Measurements from ENCODE around the gene ZNF778. TPM values are rescaled to one million over a fixed set of nuclear protein-coding genes. Genes with fewer than 3 reads are reported as not detected.

Gene ZNF778
- total RNA-seq, 4 donors from 2014 or later: 7.4 to 30.2 (median 15.9) TPM

DNA sequence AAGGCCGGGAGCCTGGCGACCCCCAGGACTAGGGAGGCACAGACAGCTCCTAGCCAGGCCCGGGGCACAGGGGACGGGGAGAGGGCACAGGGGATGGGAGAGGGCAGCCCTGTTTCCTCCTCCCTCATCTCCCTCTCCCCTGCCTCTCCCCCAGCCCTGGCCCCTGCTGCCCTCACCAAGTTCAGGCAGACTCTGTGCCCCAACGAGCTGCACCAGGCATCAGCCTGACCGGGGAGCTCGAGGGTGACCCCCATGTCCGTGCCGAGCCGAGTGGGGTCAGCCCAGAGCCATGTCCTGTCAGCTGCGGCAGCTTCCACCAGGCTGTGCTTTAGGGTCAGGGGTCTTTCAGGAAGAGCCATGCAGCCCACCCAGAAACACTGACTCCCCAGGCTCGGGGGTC lies 40.0 kb upstream of the ZNF778 start:
- TF ChIP-seq, protein P1, sequence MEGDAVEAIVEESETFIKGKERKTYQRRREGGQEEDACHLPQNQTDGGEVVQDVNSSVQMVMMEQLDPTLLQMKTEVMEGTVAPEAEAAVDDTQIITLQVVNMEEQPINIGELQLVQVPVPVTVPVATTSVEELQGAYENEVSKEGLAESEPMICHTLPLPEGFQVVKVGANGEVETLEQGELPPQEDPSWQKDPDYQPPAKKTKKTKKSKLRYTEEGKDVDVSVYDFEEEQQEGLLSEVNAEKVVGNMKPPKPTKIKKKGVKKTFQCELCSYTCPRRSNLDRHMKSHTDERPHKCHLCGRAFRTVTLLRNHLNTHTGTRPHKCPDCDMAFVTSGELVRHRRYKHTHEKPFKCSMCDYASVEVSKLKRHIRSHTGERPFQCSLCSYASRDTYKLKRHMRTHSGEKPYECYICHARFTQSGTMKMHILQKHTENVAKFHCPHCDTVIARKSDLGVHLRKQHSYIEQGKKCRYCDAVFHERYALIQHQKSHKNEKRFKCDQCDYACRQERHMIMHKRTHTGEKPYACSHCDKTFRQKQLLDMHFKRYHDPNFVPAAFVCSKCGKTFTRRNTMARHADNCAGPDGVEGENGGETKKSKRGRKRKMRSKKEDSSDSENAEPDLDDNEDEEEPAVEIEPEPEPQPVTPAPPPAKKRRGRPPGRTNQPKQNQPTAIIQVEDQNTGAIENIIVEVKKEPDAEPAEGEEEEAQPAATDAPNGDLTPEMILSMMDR (IDR thresholded peaks at IDR 0.05): no peak
- TF ChIP-seq POLR2A (IDR thresholded peaks at IDR 0.05): no peak
- Histone ChIP-seq H3K4me1 (no peaks in the 10 kb centered on the region), H3K9me3 (no peaks in the 10 kb centered on the region), H3K27me3 (no peaks in the 10 kb centered on the region), H3K4me3 (no peak overlapping the region), H3K27ac (no peak overlapping the region), H3K36me3 (no peaks in the 10 kb centered on the region)
- intact Hi-C loops (cut with DNase I; ENCODE audit: low total_unique reads): no loop called here
- DNase-seq: no peak

DNA sequence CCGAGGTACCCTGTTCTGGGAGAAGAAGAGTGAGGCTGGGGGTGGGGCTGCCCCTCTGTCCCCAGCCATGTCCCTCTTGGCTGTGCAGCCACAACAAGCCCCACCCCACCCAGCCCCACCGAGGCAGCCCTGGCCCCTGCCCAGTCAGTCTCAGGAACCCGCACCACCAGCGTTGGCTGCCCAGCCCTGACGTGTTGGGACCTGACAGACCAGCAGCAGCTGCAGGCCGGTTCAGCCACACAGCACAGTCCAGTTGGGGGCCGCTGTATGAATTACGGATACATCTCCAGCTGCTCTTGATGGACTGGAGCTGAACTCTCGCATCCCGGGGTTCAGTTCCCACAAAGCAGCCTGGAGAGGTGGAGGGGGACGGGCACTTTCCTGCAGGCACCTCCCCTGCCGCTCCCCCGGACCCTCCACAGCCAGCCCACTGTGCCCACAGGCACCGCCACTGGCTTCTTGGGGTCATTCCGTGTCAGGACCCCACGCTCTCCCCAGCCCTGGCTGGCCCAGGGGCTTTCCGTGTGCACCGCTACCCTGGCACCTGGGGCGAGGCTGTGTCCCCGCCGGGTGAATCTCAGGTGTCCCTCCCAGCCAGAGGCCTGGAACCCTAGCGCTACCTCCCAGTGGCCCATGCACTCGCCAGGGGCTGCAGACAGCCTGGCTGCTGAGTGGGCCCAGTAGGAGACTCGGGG lies 38.9 kb upstream of the ZNF778 start:
- intact Hi-C loops (cut with DNase I; ENCODE audit: low total_unique reads): no loop called here
- no peak for DNase-seq
- Histone ChIP-seq H3K4me3 (no peak overlapping the region), H3K27ac (no peak overlapping the region), H3K27me3 (no peaks in the 10 kb centered on the region), H3K4me1 (no peaks in the 10 kb centered on the region), H3K9me3 (no peaks in the 10 kb centered on the region), H3K36me3 (no peaks in the 10 kb centered on the region)
- no peak for TF ChIP-seq POLR2A (IDR thresholded peaks at IDR 0.05)
- TF ChIP-seq, protein P1 (IDR thresholded peaks at IDR 0.05): no peak

DNA sequence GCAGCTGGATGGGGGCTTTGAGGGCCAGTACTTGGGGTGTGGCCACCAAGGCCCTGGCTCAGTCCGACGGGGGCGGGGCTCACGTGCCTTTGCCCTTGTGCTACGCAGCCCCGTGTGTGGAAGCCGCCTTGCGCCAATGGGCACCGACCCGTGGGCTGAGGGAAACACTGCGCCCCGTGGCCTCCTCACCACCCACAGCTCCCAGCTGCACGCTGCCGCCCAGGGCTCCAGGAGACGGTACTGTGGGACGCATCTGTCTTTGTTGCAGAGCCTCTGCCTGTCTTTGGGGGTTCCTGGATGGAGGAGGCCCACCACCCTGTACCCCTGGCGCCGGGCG lies 38.4 kb upstream of the ZNF778 start:
- H3K27me3 ChIP-seq: no peaks in the 10 kb centered on the region
- H3K4me3 ChIP-seq: no peak overlapping the region
- H3K4me1 ChIP-seq: no peaks in the 10 kb centered on the region
- no peak for TF ChIP-seq POLR2A (IDR thresholded peaks at IDR 0.05)
- TF ChIP-seq, protein P1 (IDR thresholded peaks at IDR 0.05): no peak
- no peaks in the 10 kb centered on the region for H3K9me3 ChIP-seq
- no peaks in the 10 kb centered on the region for H3K36me3 ChIP-seq
- no peak overlapping the region for H3K27ac ChIP-seq
- intact Hi-C loops (cut with DNase I; ENCODE audit: low total_unique reads): no loop called here
- DNase-seq: no peak

DNA sequence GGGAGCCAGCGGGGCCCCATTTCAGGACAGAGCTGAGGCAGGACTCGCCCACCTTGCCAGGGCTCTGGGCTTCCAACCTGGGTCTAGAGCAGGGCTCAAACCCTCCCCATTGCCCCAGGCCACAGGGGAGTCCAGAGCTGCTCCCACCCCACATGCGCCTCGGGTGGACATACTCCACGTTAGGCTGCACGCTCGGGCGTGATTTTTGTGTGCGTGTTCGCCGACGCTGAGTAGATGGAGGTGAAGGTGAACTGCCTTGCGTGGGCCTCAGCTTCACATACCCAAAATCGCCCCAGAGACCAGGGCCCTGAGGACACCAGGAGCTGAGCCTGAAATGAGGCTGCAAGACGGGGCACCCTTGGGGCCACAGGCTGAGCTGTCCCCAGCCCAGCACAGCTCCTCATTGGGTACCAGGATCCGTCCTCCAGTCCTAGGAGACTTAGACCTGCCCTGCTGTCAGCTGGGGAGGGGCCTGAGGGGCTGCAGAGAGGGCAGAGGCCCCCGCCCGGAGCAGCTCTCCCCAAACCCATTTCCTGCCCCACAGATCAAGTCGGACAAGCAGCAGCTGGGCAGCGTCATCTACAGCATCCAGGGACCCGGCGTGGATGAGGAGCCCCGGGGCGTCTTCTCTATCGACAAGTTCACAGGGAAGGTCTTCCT lies 37.7 kb upstream of the ZNF778 start:
- intact Hi-C loops (cut with DNase I; ENCODE audit: low total_unique reads): no loop called here
- no peaks in the 10 kb centered on the region for H3K27me3 ChIP-seq

DNA sequence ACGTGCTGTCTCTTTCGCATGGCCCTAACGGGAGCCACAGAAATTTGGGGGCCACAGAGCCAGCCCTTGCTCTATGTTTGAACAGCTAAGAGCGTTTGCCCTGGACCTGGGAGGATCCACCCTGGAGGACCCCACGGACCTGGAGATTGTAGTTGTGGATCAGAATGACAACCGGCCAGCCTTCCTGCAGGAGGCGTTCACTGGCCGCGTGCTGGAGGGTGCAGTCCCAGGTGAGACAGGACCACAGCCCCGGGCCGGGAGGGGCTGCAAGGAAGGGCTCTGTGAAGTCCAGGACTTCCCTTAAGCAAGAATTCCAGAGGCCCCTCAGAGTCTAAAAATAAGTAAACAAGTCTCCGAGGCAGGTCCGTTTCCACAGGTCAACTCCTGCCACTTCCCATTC lies 34.0 kb upstream of the ZNF778 start:
- Histone ChIP-seq H3K27me3 (no peaks in the 10 kb centered on the region), H3K9me3 (no peaks in the 10 kb centered on the region), H3K27ac (no peak overlapping the region), H3K4me1 (no peaks in the 10 kb centered on the region), H3K36me3 (no peaks in the 10 kb centered on the region), H3K4me3 (no peak overlapping the region)
- no peak for TF ChIP-seq POLR2A (IDR thresholded peaks at IDR 0.05)
- TF ChIP-seq, protein P1 (IDR thresholded peaks at IDR 0.05): no peak
- no peak for DNase-seq
- intact Hi-C loops (cut with DNase I; ENCODE audit: low total_unique reads): no loop called here

More for the DNA sequence above, 37.7 kb upstream of the ZNF778 start:
- H3K9me3 ChIP-seq: no peaks in the 10 kb centered on the region
- no peaks in the 10 kb centered on the region for H3K36me3 ChIP-seq
- H3K27ac ChIP-seq: no peak overlapping the region
- H3K4me3 ChIP-seq: no peak overlapping the region
- no peak for TF ChIP-seq POLR2A (IDR thresholded peaks at IDR 0.05)
- TF ChIP-seq, protein P1 (IDR thresholded peaks at IDR 0.05): no peak
- H3K4me1 ChIP-seq: no peaks in the 10 kb centered on the region
- DNase-seq: no peak

All from uterus (tissue), 4 donors.